KOPT-K1 (cell line): Measurements from ENCODE around the gene PRKCQ.
A peak's percentile ranks its signal among the peaks of the same experiment; 100 is the strongest.

Experiments
- H3K27ac ChIP-seq: fragments of 200-600 bp; sonication (generic); 2 replicates; pipeline ENCODE4 v1.5.1; 2016; ENCODE audit warnings: antibody characterized with exemption, mild to moderate bottlenecking, low read depth, low read length; ENCODE audit not compliant: poor library complexity, severe bottlenecking
- H3K36me3 ChIP-seq: fragments of 200-600 bp; sonication (generic); 2 replicates; pipeline ENCODE4 v1.5.1; 2017; ENCODE audit warnings: antibody characterized with exemption, mild to moderate bottlenecking, low read length, moderate library complexity; ENCODE audit not compliant: insufficient read depth
- H3K9me3 ChIP-seq: fragments of 200-600 bp; sonication (generic); 2 replicates; pipeline ENCODE4 v1.5.1; 2017; ENCODE audit warnings: antibody characterized with exemption, low read length, mild to moderate bottlenecking; ENCODE audit not compliant: insufficient read depth, poor library complexity, severe bottlenecking

Gene PRKCQ

DNA sequence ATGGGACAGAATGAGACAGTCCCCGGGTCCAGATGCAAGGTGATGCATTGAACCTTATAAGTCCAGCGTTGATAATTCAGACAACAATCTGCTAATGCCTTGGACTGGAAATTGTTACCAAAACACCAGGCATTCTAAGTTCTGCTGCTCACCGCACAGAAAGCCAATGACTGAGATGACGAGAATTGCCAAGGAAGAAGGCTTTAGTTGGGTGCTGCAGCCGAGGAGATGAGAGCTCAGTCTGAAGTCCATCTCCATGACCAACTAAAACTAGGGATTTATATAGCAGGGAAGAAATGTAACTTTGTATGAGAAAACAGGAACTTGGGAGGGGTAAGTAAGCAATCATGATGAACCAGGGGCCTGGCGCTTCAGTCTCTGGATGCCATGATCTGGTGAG lies 68.7 kb downstream of the PRKCQ start:
- peaks cover 22% of the 10 kb centered on the region for H3K9me3 ChIP-seq
- no peak overlapping the region for H3K27ac ChIP-seq
- H3K36me3 ChIP-seq, result peaks cover 85% of the 10 kb centered on the region

DNA sequence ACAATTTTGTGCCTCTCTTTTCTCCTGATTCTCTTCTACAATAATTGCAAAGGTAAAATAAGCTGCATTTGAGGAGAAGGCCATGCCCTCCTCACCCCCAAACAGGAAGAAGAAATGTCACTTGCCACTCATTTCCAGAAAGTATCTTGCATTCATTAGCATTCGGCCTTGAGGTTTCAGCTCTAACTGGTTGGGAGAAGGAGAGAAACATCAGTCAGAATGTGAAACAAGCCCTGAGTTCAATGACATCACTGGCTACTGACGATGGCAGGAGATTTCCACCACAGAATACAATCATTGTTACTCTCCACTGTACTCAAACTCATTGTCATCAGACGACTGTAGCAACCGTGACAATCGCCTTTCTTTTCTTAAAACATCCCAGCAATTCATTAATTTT lies 72.8 kb downstream of the PRKCQ start:
- peaks cover 18% of the 10 kb centered on the region for H3K9me3 ChIP-seq
- H3K36me3 ChIP-seq, result peaks cover 82% of the 10 kb centered on the region
- H3K27ac ChIP-seq, result no peak overlapping the region

DNA sequence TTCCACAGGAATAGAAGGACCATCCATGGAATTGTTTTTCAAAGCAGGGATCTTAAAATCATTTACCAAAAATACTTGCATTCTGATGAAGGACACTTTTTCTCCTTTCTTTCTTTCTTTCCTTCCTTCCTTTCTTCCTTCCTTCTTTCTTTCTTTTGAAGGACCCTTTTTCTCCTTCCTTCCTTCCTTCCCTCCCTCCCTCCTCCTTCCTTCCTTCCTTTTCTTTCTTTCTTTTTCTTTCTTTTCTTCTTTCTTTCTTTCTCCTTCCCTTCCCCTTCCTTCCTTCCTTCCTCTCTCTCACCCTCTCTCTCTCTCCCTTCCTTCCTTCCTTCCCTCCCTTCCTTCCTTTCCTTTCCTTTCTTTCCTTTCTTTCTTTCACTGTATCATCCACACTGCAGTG lies 74.8 kb downstream of the PRKCQ start:
- Histone ChIP-seq H3K27ac (no peak overlapping the region), H3K36me3 (peaks cover 78% of the 10 kb centered on the region), H3K9me3 (no peaks in the 10 kb centered on the region)

DNA sequence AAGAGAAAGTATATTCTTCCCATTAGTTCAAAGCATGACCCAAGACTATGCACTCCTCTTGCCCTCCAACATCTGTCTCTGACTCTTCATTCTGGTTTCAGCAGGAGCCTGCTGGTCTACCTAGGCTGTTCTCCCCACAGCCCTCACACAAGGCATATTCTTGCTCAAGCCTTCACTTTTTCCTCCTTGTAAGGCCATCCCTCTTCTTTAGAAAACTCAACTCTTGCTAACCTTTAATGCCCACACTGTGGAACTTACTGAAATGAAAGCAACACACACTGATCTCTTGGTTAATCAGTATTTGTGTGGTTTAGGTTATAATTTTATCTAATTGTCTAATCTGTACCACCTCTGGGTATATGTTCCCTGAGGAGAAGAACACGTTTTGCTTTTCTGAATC lies 75.8 kb downstream of the PRKCQ start:
- peak overlapping the region; percentile 2 for H3K27ac ChIP-seq
- peaks cover 74% of the 10 kb centered on the region for H3K36me3 ChIP-seq

DNA sequence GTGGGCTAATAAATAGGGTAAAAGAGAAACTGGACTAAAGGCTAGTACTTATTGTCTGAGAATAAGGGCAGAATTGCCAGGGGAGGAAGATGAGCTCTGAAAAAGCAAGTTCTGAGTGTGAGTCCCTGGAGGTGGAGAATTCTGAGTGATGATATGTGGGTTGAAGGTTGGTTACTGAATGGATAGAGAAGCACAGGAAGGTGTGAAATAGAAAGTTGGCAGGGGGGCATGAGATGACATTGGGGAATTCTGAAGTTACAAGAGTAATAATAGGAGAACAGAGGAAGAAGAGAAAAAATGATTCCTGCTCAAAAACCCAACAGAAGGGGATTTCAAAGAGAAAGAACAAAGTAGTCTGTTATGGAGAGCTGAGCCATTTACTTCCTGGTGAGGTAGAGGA lies 76.9 kb downstream of the PRKCQ start:
- Histone ChIP-seq H3K27ac (no peak overlapping the region), H3K36me3 (peaks cover 72% of the 10 kb centered on the region), H3K9me3 (peaks cover 4% of the 10 kb centered on the region)

More for the DNA sequence above, 75.8 kb downstream of the PRKCQ start:
- peaks cover under 1% of the 10 kb centered on the region for H3K9me3 ChIP-seq

DNA sequence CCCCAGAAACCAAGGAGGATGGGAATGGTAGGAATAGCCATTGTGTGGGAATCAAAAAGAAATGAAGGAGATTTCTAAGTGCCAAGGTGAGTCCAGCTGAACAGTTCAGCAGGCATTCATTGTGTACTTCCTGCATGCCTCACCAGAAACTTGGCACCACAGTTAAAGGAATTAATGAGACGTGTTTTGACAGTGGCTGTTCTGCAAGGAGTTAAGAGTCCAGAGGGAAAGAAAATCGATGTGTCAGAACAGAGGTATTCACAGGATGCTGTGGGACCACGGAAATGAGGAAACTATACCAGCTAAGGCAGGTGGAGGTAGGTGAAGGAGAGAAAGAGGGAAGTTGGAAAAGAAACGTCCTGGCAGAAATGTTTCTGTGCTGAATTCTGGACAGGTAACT lies 78.1 kb downstream of the PRKCQ start:
- peaks cover 73% of the 10 kb centered on the region for H3K36me3 ChIP-seq

DNA sequence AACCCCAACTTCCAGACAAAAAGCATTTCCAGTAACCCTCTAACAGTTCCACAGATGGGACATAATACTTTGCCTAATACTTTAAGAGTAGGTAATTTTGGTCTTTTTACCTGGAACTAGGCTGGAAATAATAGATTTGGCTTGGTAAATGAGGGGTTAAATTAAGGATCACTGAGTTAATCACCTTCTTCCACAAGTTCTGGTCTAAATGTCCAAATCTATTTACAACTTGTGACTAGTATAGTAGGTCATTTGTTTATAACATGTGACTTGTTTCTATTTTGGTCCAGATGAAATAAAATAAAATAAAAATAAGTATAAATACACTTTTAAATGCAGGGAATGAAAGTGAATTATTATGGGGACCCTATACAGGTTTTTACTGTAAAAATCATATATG lies 80.1 kb downstream of the PRKCQ start:
- Histone ChIP-seq H3K36me3 (peaks cover 73% of the 10 kb centered on the region), H3K27ac (peak overlapping the region; percentile 12), H3K9me3 (peaks cover 4% of the 10 kb centered on the region)

More for the DNA sequence above, 78.1 kb downstream of the PRKCQ start:
- Histone ChIP-seq H3K27ac (no peak overlapping the region), H3K9me3 (peaks cover 4% of the 10 kb centered on the region)

DNA sequence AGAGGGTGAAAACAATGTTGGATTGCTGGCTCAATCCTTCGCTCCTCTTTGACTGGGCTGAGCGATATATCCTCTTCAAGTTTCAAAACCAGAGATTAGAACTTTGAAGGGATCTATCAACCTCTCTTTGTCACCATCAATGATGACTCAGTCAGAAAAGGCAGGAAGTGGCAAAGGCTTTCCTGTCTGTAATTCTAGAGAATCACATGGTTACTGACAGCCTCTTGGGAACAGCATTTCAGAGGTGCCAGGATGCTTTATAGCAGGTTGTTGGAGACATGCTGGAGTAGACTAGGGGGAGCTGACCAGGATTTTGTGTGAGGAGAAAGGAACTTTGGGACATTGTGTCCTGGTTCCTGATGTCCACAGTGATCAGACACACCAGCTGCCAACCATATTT lies 81.3 kb downstream of the PRKCQ start:
- Histone ChIP-seq H3K36me3 (peaks cover 79% of the 10 kb centered on the region), H3K27ac (peak overlapping the region; percentile 86), H3K9me3 (peaks cover 4% of the 10 kb centered on the region)

DNA sequence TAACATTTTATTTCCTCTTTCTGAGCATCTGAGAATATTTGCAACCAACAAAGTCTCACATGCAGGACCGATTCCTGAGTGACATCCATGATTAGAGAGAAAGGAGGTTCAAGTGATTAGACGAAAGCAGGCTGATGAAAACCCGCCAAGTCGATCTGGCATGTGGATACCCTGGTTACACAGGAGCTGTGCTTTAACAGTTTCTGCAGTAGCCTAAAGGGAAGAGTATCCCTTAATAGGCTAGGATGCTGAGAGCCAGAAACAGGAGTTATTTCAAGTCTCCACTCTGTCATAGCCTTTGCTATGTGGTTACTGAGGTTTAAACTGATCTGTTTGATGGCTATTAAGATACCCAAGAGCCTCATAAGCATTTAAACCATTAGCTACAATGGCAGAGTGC lies 82.5 kb downstream of the PRKCQ start:
- Histone ChIP-seq H3K9me3 (peaks cover 4% of the 10 kb centered on the region), H3K36me3 (peaks cover 74% of the 10 kb centered on the region), H3K27ac (peak overlapping the region; percentile 86)

DNA sequence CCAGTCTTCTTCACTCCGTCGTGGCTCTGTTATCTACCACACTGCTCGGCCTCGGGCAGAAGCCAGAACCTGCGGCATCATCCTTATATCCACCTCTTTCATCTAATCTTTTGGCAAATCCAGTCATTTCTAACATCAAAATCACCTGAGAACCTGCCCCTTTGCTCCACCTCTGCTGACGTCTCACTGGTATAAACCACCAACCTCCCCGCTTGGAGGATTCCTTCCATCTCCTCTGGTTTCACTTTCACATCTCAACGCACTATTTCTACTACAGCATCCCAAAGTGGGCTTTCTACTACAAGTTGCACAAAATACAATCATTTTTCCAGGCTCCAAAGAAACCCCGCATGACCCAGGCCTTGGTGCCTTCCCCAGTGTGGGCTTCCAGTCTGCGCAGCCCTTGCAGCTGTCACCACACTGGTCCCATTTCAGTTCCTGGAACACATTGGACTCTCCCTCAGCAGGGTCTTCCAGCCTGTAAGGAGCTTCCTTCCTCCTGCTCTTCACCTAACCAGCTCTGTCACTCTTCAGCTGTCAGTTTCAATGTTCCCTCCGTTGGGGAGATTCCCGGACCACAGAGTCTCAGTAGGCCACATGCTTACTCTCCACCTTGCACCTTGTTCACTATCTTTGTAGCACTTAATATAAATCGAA lies 85.0 kb downstream of the PRKCQ start:
- peak overlapping the region; percentile 93 for H3K27ac ChIP-seq
- peaks cover 80% of the 10 kb centered on the region for H3K36me3 ChIP-seq
- H3K9me3 ChIP-seq, result peaks cover 4% of the 10 kb centered on the region

DNA sequence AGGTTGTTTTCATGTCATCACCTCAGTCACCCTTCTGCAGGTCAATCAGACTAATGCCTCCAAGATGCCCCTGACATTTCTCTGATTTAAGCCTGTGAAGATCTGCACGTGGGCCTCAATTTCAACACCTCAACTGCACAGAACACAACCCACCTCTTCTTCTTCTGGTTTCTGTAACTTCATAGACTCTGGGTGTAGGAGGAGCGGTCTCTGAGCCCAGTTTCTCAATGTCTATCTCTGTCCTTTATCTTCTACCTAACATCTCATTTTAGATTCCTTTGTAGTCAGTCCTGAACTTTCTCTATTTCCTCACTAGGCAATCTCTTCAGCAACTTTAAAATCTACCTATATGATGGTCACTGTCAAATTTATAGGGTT lies 85.6 kb downstream of the PRKCQ start:
- Histone ChIP-seq H3K9me3 (peaks cover 4% of the 10 kb centered on the region), H3K36me3 (peaks cover 80% of the 10 kb centered on the region)

DNA sequence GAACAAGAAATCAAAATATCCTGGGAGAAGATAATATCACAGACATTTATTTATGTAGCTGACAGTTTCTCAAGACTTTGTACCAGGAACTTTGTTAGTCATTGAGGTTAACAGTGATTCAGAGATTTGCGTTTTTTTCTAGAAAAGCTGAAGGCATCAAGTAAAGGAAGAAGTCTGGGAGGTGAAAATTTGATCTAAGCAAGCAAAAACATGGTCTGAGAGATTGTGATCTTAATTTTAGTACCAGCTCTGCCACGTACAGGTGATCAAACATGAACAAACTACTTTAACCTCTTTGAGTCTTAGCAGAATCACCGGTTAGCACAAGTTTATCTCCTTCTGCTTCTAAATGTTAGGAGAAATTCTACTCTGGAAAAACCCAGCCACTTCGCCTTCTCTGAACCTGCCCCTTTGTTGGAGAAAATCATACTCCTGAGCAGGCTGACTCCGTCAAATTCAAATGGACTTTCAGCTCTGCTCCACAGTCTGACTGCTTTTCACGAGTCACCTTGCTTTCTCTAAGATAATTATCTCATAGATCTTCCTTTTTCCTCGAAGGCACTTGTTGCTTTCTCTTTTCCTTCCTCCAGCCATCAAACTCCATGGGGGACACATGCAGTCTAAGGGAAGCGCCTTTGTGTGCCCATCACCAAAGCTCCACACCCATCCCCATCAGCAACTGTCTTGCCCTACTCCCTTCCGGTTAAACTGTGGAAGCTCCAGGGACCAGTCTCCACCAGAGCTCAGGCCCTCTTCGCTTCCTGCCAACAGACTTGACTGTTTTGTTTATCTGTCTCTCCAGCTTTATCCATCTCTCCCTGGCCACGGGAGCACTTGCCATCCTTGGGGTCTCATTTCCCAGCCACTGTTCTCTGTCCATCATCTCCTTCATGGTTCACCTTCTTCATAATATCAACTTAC lies 86.3 kb downstream of the PRKCQ start:
- H3K27ac ChIP-seq, result peak overlapping the region; percentile 93
- peaks cover 82% of the 10 kb centered on the region for H3K36me3 ChIP-seq
- no peaks in the 10 kb centered on the region for H3K9me3 ChIP-seq

More for the DNA sequence above, 85.6 kb downstream of the PRKCQ start:
- peak overlapping the region; percentile 93 for H3K27ac ChIP-seq

DNA sequence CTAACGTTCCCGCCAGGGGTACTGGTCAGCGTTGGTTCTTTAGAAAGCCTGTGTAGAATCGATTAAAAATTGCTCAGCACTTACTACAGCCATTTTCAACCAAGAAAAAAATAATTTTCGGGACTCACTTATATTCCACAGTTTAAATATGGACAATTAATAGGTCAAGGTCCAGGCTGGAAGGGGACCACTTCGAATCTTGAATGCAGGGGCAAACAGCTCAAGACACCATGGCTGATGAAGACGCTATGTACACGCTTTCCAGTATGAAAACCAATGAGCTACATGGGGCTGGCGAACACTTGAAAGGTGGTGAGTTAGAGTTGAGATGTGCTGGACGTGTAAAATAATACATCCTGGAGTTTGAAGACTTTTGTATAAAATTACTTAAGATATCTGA lies 87.2 kb downstream of the PRKCQ start:
- Histone ChIP-seq H3K27ac (peak overlapping the region; percentile 48), H3K9me3 (no peaks in the 10 kb centered on the region), H3K36me3 (peaks cover 82% of the 10 kb centered on the region)

DNA sequence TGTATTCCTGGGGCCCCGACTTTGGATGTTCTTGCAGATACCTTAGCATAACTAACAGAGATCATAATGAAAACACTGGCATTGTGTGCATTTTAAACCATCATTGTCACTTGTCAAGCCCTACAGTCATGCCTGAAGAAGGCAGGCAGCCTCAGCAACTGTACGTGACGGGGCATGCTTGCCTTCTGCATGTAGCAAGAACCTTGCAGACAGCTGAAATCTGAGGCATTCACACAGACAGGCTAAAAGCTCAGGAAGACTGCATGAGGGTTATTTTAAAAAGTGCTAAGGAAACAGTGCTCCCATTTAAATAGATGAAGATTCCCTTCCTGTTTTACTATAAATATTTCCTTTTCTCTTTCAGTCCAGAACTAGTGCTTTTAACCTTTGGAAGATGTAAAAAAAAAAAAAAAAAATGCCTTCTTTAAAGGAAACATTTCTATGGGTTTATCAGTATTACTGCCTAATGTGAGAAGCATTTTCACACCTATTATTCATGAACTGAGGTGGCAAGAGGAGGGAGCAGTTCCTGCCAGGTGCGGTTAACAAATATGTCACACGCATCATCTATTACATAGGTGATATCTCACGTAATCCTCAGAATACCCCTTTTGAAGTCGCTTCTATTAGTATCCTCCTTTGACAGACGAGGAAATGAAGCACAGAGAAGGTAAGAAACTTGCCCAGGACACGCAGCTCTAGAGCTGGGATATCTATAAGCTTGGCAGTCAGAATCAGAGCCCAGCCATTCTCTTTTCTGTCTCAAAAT lies 88.1 kb downstream of the PRKCQ start:
- H3K36me3 ChIP-seq, result peaks cover 81% of the 10 kb centered on the region
- H3K27ac ChIP-seq, result peak overlapping the region; percentile 48
- H3K9me3 ChIP-seq, result no peaks in the 10 kb centered on the region

DNA sequence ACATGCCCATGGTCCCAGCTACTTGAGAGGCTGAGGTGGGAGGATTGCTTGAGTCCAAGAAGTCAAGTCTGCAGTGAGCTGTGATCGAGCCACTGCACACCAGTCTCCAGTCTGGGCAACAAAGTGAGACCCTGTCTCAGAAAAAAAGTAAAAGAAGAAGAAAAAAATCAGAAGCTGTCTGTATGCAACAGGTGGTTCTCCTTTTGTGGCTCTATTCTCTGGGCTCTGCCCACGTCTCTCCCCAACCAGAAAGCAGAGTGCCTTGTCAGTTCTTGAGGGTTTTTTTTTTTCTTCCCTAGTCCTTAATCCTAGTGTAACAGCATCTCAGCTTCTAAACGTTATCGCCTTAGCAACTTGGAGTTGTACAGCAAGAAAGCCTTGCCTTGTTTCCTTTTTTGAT lies 89.5 kb downstream of the PRKCQ start:
- peak overlapping the region; percentile 48 for H3K27ac ChIP-seq
- H3K9me3 ChIP-seq, result no peaks in the 10 kb centered on the region
- peaks cover 83% of the 10 kb centered on the region for H3K36me3 ChIP-seq
